Measurements from ENCODE around the gene SPOCK2.

Gene SPOCK2

DNA sequence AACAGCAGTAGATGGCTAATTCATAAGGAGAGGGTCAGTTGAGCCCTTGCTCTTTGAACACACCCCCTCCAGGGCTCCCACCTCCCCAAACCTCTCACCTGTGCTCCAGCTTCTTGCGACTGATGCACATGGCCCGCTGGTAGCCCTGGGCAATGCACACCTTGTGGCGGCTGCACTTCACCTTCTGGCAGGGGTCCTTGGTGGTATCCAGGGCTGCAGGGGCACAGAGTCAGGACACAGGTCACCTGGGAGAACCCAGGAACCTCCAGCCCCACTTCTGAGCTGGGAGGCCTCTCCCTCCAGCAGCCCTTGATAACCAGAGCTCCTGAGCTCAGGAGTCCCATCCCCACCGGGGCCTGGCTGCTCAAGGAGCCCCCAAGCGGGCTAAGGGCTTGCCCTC lies 16.3 kb downstream of the SPOCK2 start:
- no peak for DNase-seq (ENCODE audit: low spot score)

DNA sequence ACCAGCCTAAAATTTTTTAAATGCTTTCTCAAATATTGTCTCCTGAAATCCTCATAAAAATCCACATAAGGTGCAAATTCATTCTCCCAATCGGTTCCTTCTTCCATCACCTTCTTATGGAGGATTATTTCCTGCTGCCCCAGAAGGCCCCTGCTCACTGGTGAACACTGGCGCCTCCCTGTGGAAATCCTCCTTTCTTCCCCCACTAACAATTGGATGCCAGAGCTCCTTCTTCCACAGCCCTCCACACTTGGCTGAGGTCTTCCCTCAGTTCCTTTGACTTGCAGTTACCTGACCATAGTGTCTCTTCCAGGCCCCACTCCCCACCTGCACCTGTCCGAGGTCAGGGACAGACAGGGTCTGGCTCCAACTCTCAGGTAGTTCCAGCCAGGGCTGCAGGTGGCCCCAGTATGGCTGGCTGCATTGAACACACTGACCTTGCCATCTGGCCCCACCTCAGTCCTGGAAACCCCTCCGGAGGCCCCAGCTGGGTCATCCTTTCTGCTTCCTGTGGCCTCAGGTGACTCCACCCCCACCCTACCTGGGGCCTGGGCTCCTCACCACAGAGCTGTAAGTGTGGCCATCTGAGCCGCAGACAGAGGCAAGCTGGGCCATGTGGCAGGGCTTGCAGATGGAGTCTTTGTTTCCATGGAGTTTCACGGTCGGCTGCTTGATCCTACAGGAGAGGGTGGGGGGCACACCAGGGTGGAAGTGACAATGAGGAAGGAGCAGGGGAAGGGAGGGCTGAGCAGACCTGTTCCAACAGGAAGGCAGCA lies 18.4 kb downstream of the SPOCK2 start:
- no peak for DNase-seq (ENCODE audit: low spot score)

DNA sequence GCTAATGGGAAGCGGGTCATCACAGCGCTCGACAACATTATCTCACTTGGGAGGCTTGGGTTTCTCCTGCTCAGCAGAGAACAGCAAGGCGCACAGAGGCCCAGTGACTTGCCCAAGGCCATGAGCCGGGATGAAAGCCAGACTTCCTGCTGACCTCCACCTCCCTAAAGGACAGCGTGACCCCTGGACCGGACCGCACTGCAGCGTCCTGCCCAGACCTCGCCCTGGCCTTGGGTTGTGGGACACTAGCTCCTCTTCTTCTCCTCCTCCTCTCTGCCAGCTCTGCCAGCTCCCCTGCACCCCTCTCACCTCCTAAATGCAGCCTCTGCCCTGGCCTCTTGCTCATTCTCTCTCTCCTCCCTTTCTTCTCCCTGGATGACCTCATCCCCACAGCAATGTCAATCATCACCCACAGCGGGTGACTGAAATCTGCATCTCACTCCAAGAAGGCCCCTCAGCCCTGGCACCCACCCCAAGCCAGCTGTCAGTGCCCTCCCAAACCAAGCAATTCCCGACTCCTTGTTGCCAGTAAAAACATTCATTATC lies 19.4 kb downstream of the SPOCK2 start:
- no peak for DNase-seq (ENCODE audit: low spot score)

DNA sequence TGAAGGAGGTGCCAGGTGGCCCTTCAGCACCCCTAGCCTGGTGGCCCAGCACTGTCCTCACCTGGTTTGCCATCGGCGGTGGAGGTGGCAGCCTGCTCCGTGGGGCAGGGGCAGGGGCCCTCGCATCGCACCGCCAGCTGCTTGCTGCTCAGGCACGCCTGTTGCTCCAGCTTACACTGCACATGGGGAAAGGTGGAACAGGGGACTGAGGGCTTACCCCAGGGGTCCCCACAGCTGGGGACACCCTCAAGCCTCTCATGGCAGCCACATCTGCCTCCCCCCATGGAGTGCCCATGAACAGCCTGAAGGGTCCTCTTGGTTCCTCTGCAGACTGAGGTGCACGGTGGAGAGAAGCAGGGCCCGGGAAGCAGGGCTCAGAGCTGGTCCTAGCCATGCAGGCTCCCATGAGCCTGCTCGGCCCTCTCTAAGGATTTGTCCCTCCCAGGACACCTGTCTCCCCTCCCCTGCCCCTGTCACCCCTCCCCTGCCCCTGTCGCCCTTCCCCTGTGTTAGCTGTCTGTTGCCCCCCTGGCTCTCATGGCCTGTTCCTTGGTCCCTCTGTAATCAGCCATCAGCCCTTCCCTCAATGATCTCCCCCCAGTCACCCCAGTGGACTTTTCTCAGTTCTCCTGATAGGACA lies 20.1 kb downstream of the SPOCK2 start:
- DNase-seq (ENCODE audit: low spot score) = no peak

DNA sequence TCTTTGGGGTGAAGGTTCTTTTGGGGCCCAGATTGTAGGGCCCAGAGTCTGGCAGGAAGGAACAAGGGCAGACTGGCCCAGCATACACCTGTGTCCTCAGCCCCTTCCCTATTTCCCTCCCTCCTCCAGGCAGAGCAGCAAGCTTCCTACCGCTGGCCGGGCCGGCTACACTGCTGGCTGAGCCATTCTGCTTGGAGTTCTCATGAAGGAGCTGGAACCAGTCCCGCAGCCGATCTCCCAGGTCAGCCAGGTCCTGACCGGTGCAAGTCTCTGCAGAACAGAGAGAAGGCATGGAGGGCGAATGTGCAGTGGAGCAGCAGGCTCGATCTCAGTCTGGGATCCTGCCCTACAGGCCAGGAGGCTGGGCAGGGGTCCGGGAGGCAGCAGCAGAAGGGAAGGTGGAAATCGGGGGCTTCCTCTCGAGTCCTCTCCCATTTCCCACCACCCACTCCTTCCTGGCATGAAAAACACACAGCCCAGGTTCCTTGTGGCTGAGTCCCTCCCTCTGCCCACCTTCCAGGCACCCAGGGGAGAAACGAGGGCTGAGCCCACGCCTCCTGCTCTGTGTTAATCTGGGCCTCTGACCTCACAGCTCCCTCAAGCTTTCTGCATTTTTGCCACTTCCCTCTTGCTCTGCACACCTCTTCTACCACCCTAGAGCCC lies 20.8 kb downstream of the SPOCK2 start:
- DNase-seq (ENCODE audit: low spot score) = no peak

DNA sequence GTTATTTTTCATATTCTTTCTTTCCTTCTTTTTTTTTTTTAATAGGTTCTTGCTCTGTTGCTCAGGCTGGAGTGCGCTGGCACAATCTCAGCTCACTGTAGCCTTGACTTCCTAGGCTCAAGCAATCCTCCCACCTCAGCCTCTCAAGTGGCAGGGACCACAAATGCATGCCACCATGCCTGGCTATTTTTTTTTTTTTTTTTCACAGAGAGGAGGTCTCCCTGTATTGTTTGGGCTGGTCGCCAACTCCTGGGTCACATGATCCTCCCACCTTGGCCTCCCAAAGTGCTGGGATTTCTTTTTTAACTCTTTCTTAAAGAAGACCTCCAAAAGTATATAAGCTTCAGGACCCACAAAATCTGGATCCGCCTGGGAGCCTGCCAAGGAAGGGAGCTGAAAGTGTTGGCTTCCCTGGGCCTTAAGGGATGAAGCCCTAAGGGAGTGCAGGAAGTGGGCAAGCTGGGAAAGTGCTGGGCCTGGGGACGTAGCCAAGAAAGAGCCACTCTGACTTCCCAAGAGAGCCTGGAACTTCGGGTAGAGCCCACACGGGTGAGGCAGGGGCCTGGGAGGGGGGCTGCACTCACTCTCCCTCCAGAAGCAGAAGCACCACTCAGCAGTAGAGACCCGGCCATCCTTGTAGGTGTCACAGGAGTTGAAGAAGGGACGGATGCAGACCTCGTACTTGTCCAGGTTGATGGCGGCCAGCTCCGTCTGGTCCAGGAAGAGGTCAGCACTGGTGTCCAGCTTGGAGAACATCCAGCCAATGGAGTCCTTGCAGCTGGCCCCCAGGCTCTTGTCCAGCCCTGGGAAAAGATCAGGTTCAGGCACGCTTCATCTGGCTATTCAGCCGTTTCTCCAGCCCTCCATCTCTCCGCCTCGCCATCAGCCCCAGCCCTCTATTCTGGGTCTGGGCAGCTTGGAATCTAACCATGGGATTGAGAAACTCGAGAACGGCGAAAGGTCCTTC lies 21.8 kb downstream of the SPOCK2 start:
- DNase-seq (ENCODE audit: low spot score) = no peak

DNA sequence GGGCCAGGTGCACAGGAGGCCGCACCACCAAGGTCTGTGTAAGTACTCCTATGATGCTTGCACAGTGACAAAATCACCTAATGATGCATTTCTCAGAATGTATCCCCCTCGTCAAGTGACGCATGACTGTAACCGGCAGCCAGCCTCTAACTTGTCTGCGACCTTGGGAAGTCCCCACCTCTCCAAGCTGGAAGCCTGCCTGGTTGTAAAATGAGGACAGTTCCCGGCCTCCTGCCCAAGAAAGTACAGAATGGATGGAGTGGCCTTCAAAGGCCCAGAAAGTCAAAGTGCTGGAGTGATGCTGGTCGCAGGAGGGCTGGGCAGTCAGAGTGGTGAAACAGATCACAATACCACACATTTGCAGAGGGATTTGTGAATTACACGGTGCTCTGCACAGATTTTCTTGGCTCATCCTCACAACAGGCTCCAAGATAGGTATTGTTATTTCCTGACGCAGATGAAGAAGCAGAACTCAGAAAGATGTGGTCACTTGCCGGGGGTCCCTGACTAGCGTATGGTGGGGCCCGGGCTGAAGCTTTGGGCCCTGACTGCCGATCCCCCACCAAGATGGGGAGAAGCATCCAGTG lies 22.8 kb downstream of the SPOCK2 start:
- DNase-seq (ENCODE audit: low spot score) = no peak

DNA sequence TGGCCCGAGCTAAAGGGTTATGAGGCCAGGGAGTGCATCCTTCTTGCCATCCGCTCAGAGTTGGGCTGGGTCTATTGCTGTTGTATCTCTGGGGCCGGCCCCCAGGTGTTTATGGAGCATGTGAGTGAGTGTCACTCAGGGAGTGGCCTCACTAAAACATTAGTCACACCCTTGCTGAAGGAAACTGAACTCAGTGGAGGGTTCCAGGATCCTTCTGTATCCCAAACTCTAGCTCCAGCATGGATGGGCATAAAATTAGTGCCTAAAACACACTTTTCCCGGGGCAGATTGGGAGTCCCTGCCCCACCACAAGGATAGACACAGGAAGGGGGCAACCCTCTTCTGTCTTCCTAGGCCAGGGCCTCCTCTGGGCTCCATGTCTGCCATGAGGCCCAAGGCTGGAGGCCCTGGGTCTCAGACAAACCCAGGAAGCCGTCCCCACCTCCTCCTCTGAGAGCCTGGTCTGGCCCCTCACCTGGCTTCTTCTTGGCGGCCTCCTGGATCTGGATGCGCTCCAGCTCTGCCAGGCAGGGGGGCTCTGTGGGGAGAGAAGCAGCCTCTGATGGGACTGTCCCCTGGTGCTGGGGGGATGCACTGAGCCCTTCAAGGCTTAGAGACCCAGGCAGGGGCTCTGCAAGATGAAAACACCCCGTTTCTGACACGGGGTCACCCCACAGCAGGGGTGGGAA lies 24.5 kb downstream of the SPOCK2 start:
- DNase-seq (ENCODE audit: low spot score) = no peak

DNA sequence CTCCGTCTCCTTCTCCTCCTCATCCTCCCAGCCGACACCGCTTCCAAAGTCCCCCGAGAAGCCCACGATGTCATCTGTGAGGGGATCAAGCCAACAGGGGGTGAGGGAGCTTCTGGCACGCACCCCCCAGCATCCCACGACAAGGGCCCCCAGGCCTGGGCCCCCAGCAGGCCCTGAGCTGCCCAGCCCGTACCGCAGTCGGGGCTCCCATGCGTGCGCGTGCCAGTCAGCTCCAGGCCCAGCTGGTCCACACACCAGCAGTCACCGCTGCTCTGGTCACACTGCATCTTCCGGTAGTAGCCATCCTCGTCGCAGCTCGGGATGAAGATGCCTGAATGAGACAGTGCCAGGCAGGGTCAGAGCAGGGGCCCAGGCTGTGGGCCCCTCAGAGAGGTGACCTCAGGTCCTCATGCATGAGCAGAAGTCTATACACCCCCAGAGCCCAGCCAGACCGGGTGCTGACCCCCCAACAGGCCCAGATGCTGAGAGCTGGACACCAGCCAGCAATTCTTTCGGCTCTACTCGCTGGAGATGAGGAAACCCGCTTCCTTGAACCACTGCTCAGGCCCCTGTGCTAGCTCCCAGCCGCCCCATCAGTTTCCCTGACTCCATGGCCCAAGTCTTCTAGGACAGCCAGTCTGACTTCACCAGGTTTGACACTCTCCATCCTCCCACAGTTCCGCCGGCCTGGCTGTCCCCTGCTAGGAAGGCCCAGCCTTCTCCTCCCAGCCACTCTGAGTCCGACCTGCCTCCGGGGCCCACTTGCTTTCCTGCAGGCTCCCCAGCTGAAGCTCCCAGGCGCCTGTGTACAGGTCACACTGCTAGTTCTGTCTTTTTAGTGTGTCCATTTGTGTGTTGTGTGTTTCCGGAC lies 25.3 kb downstream of the SPOCK2 start:
- DNase-seq (ENCODE audit: low spot score) = no peak

DNA sequence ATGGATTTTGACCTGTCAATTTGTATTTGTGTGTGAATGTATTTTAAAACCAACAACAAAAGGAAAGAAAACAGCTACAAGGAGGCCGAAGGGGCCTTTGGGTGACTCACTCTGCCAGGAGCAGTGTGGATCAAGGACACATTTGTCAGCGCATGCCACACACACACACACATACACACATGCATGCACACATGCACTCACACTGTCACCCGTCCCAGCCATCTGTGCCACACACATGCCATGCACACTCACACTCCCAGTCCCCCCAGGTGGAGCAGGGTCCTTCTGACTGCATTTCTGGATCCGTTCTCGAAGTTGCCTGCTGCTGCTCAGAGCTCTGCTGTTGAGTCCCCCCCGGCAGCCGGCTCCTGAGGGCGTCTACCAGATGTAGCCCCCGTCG lies 26.0 kb downstream of the SPOCK2 start:
- no peak for DNase-seq (ENCODE audit: low spot score)

DNA sequence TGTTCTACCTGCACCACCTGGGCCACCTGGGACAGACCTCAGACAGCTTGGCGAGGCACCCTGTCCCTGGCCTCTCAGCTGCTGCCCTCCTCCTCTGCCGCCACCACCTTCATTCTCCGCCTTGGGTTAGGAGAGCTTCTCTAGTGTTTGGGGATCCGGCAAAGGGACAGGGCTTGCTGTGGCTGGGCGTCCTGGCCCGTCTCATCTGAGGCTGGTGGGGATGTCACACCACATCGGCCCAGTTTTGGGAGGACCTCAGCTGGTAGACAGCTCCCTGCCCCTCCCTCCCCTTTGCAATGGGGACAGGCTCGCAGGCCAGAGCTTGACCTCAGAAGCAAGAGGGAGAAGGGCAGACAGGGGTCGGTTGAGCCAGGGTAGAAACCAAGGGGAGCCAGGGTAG lies 26.4 kb downstream of the SPOCK2 start:
- DNase-seq (ENCODE audit: low spot score) = no peak

DNA sequence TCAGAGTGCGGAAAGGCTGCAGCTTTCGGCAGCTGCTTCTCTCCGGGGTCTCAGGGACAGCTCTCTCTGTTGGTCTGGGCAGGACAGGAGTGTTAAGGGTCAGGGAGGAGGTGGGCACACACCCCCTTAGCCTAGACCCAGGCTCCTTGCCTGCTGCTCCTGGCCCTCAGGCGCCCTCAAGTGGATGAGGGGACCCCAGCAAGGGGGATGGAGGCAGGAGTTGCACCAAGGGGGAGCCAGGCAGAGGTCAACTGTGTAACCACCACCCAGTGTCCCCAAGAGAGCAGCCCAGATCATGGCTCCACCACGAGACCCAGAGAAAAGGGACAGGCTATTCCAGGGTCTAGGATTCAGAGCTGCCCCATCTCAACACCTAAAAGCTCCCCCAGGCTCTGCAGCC lies 26.9 kb downstream of the SPOCK2 start:
- DNase-seq (ENCODE audit: low spot score) = no peak

DNA sequence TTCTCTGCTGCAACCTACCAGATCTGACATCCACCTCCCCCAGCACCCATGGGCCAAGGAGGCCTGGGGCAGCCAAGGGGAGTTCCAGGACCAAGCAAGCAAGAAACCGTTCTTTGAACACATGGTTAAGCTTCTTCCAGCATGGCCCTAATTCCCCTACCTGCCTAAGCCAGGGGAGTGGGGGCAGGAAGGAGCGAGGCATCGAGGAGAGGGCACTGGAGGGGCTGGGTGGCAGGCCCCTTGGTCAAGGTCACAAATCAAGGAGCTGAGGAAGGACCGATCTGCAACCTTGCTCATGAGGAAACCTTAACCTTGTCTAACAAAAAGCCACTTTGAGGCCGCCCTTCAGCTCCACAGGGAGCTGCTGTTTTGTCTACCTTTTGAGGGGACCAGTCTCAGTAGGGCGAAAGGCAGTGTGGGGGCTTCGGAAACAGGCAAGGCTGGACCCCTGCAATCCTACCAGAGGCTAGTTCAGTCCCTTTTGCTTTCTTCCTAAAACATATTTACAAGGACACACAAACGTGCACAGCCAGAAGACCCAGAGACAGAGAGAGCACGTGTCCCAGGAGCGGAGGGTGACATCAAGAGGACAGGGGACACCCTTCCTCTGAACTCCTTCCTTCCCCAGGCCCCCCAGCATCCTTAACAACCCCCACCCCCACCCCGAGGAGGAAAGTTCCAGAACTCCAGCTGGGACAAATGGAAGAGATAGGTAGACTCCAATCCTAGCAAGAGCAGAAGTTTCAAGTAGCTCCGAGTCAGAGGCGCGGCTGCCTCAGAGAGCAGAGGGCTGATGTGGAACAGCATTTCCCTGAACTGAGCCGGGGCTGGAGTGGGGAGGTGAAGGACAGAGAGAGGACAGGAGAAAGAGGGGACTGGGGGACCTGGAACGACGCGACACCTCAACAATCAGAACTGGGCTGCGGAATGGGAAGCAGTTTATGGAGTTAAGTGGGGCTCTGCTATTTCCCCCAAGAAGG lies 28.2 kb downstream of the SPOCK2 start:
- no peak for DNase-seq (ENCODE audit: low spot score)

DNA sequence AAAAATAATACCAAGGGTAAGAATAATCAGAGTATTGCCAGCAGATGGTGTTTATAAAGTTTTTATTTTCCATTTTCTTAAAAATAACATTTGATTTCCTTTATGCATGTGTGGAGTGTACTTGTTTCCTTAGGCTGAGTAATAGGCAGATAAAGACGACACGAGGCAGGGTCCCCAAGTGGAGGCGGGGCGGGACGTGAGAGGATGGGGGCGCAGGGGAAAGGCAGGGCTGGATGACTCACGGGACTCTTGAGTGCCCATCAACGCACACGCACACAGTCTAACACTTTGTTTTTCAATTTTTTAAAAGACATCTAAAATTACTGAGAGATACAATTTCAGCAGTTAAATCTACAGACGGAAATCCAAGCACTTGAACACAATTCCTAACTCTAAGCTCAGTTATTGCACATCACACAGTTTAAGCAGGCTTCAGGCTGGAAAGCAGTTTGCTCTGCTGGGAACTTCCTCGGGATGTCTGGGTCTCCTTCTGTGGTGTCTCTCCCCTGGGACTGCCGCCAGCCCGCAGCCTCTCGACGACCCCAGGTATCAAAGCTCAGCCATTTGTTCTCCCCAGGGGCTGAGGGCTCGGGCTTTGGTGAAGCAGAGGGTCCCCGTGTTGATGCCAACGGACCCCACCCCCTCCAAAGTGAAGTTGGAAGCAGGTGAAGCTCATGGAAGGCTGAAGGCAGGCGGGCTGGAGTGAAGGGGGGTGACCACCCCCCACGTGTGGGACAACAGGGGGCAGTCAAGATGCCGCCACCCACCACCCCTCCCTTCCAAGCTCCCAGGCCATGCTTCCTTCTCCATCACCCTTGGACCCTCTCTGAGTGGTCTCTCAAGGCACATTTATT lies 29.1 kb downstream of the SPOCK2 start:
- DNase-seq (ENCODE audit: low spot score) = no peak

DNA sequence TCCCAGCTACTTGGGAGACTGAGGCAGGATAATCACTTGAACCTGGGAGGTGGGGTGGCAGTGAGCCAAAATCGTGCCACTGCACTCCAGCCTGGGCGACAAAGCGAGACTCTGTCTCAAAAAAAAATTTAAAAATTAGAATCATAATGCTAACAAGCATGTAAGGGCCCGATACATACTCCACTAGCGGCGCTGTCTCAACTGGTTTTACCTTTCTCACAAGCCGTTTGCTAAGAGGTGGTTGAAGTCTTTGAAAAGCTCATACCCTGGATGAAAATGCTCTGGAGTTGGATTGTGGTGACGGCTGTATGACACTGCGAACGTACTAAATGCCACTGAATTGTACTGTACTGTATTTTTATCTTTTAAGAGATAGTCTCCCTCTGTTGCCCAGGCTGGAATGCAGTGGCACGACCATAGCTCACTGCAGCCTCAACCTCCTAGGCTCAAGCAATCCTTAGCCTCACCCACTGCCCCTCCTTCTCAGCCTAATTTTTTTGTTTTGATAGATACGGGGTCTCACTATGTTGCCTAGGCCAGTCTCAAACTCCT lies 29.9 kb downstream of the SPOCK2 start:
- DNase-seq (ENCODE audit: low spot score) = no peak

DNA sequence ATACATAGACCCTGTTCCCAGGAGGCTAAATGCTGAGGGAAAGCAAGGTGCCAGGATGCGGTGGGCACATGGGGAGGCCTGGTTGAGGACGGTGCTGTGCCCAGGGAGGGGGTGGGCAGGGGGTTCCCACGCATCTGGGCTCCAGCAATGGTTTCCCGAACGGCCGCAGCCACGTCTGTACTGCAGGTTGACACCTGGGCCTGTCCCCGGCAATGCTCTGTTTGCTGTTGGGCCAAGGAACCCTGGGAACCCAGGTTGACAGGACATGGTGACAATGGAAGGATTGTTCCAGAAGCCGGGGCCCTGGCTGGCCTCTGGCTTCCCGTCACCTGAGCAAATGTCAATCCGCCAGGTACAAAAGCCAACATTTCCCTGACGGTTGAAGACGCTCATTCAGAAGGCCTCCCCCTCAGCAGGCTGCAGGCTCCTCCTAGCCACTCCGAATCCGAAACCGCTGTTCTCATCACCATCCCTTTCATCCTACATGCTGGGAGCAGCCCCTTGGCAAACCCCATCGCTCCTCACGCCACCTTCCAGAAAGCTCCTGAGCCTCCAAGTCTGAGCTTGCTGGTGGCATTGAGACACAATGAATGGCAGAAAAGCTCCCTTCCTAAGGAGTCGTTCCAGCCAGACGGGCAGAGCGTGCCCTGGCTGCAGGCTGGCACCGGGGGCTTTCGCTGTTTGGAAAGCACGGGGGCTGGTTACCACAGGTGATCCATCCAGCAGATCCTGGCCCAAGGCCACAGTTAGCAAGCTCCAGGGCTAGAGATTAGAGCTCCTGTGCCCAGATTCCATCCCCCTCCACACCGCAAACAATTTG lies 31.2 kb downstream of the SPOCK2 start:
- no peak for DNase-seq (ENCODE audit: low spot score)

DNA sequence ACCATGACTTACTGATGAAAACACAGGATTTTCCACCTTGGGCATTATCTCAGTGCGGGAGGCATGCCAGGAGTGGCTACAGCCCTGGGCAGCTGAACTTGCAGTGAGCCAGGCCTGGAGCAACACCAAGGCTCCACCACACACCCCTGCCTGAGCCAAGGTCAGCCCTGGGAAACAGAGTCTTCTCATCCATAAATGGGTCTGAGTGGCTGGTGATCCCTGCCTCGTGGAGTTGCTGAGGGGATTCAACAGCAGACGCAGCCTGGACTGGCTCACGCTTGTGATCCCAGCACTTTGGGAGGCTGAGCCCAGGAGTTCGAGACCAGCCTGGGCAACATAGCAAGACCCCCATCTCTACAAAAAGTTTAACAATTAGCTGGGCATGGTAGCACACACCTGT lies 32.2 kb downstream of the SPOCK2 start:
- DNase-seq (ENCODE audit: low spot score) = no peak

All from GM03348 (cell line).